Measurements from ENCODE around the gene VAC14.

The VAC14 gene

GRCh38 chr16:70726892-70727361 lies 74.0 kb downstream of the VAC14 start:
- no peak for TF ChIP-seq CTCF (IDR thresholded peaks at IDR 0.05; ENCODE audit: low read depth, low read length)
- H3K4me3 ChIP-seq (ENCODE audit: low read depth, low read length) = no peak overlapping the region
- H3K36me3 ChIP-seq = no peaks in the 10 kb centered on the region
- DNase-seq = no peak
- H3K27me3 ChIP-seq = no peaks in the 10 kb centered on the region
- no peaks in the 10 kb centered on the region for H3K9me3 ChIP-seq
- peaks cover 13% of the 10 kb centered on the region for H3K4me1 ChIP-seq

- H3K27me3 ChIP-seq = no peaks in the 10 kb centered on the region
- no peaks in the 10 kb centered on the region for H3K36me3 ChIP-seq
- no peak for TF ChIP-seq CTCF (IDR thresholded peaks at IDR 0.05; ENCODE audit: low read depth, low read length)
- peaks cover 13% of the 10 kb centered on the region for H3K4me1 ChIP-seq
- peak; percentile 48 for DNase-seq
- H3K4me3 ChIP-seq (ENCODE audit: low read depth, low read length) = no peak overlapping the region
- H3K9me3 ChIP-seq = no peaks in the 10 kb centered on the region
Measured at GRCh38 chr16:70725912-70726828, 74.8 kb downstream of the VAC14 start.

GRCh38 chr16:70725024-70725911 lies 75.7 kb downstream of the VAC14 start:
- DNase-seq = no peak
- TF ChIP-seq CTCF (IDR thresholded peaks at IDR 0.05; ENCODE audit: low read depth, low read length) = no peak
- Histone ChIP-seq H3K36me3 (no peaks in the 10 kb centered on the region; the same call in 1 of the 2 replicates), H3K27me3 (no peaks in the 10 kb centered on the region), H3K9me3 (no peaks in the 10 kb centered on the region), H3K4me3 (ENCODE audit: low read depth, low read length) (no peak overlapping the region), H3K4me1 (peaks cover 13% of the 10 kb centered on the region)

GRCh38 chr16:70724146-70725023 lies 76.6 kb downstream of the VAC14 start:
- DNase-seq = no peak
- H3K4me1 ChIP-seq = peaks cover 13% of the 10 kb centered on the region
- H3K36me3 ChIP-seq = no peaks in the 10 kb centered on the region; the same call in 1 of the 2 replicates
- TF ChIP-seq CTCF (IDR thresholded peaks at IDR 0.05; ENCODE audit: low read depth, low read length) = no peak
- no peak overlapping the region for H3K4me3 ChIP-seq (ENCODE audit: low read depth, low read length)
- H3K27me3 ChIP-seq = no peaks in the 10 kb centered on the region
- no peaks in the 10 kb centered on the region for H3K9me3 ChIP-seq

GRCh38 chr16:70723740-70724145 lies 77.2 kb downstream of the VAC14 start:
- H3K9me3 ChIP-seq = no peaks in the 10 kb centered on the region
- peaks cover 13% of the 10 kb centered on the region for H3K4me1 ChIP-seq
- H3K27me3 ChIP-seq = no peaks in the 10 kb centered on the region
- no peak for DNase-seq
- TF ChIP-seq CTCF (IDR thresholded peaks at IDR 0.05; ENCODE audit: low read depth, low read length) = no peak
- no peak overlapping the region for H3K4me3 ChIP-seq (ENCODE audit: low read depth, low read length)
- H3K36me3 ChIP-seq = no peaks in the 10 kb centered on the region; the same call in 1 of the 2 replicates

Data from BE2C (cell line).